ENCODE results near the gene GAS5. TPM values are rescaled to one million over a fixed set of nuclear protein-coding genes. Genes with fewer than 3 reads are reported as not detected.

GAS5 gene
- total and polyA plus RNA-seq, 9 of the 15 experiments (the other 6 are each of a cell fraction or from before 2014, with no cell fraction given): 565 to 1,860 (median 1,006) TPM

DNA sequence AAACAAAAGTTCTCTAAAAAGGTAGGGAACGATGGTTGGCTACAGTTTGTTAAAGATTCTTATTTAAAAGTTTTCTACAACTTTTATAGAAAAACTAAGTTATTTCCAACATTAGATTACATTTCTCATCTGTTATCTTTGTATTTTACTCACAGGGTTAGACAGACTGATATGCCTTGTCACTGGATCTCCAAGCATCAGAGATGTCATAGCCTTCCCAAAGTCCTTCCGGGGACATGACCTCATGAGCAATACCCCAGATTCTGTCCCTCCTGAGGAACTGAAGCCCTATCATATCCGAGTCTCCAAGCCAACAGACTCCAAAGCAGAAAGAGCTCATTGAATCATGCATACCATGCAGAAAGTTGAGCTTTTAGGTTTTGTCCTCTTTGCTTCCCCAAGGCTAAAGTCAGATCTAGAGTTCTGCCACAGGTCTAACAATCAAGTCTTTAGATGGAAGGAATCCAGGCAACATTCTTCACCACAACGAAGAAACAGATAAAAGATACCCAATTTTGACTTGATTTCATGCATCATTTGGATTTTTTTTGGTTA is 10.3 kb downstream of the GAS5 start (continued):
- TF ChIP-seq NEUROD1 (IDR thresholded peaks at IDR 0.05; ENCODE audit: borderline replicate concordance, low read depth, low read length, partially characterized antibody): no peak
- TF ChIP-seq MAFF (IDR thresholded peaks at IDR 0.05; ENCODE audit: low read length): no peak
- 0 out of 2 replicates have a peak, but pooled peaks have one; percentile 40 for TF ChIP-seq POLR2AphosphoS5 (IDR thresholded peaks at IDR 0.05; ENCODE audit: control insufficient read depth, insufficient read depth, low read depth, low read length)
- TF ChIP-seq, protein P1, sequence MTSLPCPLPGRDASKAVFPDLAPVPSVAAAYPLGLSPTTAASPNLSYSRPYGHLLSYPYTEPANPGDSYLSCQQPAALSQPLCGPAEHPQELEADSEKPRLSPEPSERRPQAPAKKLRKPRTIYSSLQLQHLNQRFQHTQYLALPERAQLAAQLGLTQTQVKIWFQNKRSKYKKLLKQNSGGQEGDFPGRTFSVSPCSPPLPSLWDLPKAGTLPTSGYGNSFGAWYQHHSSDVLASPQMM (CRISPR knock-in tag; IDR thresholded peaks at IDR 0.05): no peak
- TF ChIP-seq TRIM28 (IDR thresholded peaks at IDR 0.05): no peak
- TF ChIP-seq SNRNP70 (optimal IDR thresholded peaks at IDR 0.05; ENCODE audit: low read depth, low read length): no peak
- no peak for TF ChIP-seq RFX1 (IDR thresholded peaks at IDR 0.05)
- peak; percentile 73 for TF ChIP-seq NR2C1 (IDR thresholded peaks at IDR 0.05)
- peak; percentile 85 for TF ChIP-seq NR2C1 (tag; IDR thresholded peaks at IDR 0.05)
- TF ChIP-seq ZBTB17 (CRISPR knock-in tag; IDR thresholded peaks at IDR 0.05): no peak
- TF ChIP-seq GTF2F1 (IDR thresholded peaks at IDR 0.05; ENCODE audit: low read depth, low read length): no peak
- TF ChIP-seq, protein P2, sequence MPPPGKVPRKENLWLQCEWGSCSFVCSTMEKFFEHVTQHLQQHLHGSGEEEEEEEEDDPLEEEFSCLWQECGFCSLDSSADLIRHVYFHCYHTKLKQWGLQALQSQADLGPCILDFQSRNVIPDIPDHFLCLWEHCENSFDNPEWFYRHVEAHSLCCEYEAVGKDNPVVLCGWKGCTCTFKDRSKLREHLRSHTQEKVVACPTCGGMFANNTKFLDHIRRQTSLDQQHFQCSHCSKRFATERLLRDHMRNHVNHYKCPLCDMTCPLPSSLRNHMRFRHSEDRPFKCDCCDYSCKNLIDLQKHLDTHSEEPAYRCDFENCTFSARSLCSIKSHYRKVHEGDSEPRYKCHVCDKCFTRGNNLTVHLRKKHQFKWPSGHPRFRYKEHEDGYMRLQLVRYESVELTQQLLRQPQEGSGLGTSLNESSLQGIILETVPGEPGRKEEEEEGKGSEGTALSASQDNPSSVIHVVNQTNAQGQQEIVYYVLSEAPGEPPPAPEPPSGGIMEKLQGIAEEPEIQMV (tag; conservative IDR thresholded peaks at IDR 0.05; ENCODE audit: low read depth): no peak
- no peak for TF ChIP-seq CBFB (CRISPR knock-in tag; IDR thresholded peaks at IDR 0.05)
- no peak for TF ChIP-seq ELF2 (CRISPR knock-in tag; IDR thresholded peaks at IDR 0.05)
- 0 out of 2 replicates have a peak, but pooled peaks have one; percentile 36 for TF ChIP-seq SUPT5H (IDR thresholded peaks at IDR 0.05)
- no peak for TF ChIP-seq ZNF263 (CRISPR knock-in tag; IDR thresholded peaks at IDR 0.05; ENCODE audit: borderline replicate concordance)
